ENCODE data around the gene BCAN.
A peak's percentile ranks its signal among the peaks of the same experiment; 100 is the strongest.

Gene BCAN

GRCh38 chr1:156677616-156678596 lies 36.0 kb downstream of the BCAN start:
- DNase-seq, result peak; percentile 75 to 93

- DNase-seq, result no peak
Observed at GRCh38 chr1:156680056-156680455, 38.1 kb downstream of the BCAN start.

GRCh38 chr1:156681196-156681960 lies 39.5 kb downstream of the BCAN start:
- DNase-seq, result no peak

GRCh38 chr1:156682166-156682890 lies 40.4 kb downstream of the BCAN start:
- peak in 1 of 2 experiments; percentile 30 for DNase-seq

GRCh38 chr1:156684227-156684782 lies 42.4 kb downstream of the BCAN start:
- peak; percentile 27 to 68 for DNase-seq

- peak; percentile 88 to 98 for DNase-seq
Observed at GRCh38 chr1:156689035-156689952, 47.4 kb downstream of the BCAN start.

GRCh38 chr1:156689953-156690674 lies 48.2 kb downstream of the BCAN start:
- no peak for DNase-seq

GRCh38 chr1:156690675-156691036 lies 48.7 kb downstream of the BCAN start:
- DNase-seq, result no peak

GRCh38 chr1:156691191-156691590 lies 49.3 kb downstream of the BCAN start:
- no peak for DNase-seq

GRCh38 chr1:156691665-156692440 lies 49.9 kb downstream of the BCAN start:
- no peak for DNase-seq

GRCh38 chr1:156692441-156692924 lies 50.6 kb downstream of the BCAN start:
- no peak for DNase-seq

- DNase-seq, result peak; percentile 91 to 97
Observed at GRCh38 chr1:156692925-156693847, 51.3 kb downstream of the BCAN start.

- DNase-seq, result peak; percentile 35 to 56
Observed at GRCh38 chr1:156693848-156694689, 52.2 kb downstream of the BCAN start.

- DNase-seq, result no peak
Observed at GRCh38 chr1:156694690-156694962, 52.7 kb downstream of the BCAN start.

- no peak for DNase-seq
Observed at GRCh38 chr1:156696755-156697154, 54.8 kb downstream of the BCAN start.

GRCh38 chr1:156697481-156697880 lies 55.6 kb downstream of the BCAN start:
- DNase-seq, result peak; percentile 41 to 65

- no peak for DNase-seq
Observed at GRCh38 chr1:156698995-156699394, 57.1 kb downstream of the BCAN start.

All from NCI-H526 (cell line).